NB4 (cell line): Measurements from ENCODE around the gene CYLD.
A peak's percentile ranks its signal among the peaks of the same experiment; 100 is the strongest.

Source experiments
- DNase-seq: peaks from one replicate; pipeline ENCODE4 v3.0.0; 2010; ENCODE audit warnings: low read depth
- H3K4me3 ChIP-seq: one replicate; pipeline ENCODE4 v1.5.1; 2011; ENCODE audit warnings: mild to moderate bottlenecking, low read depth, low read length, moderate library complexity
- CTCF ChIP-seq: IDR thresholded peaks from one replicate; pipeline ENCODE4 v1.5.1; 2012; ENCODE audit warnings: low read depth, low read length
- MYC ChIP-seq: IDR thresholded peaks from 2 replicates; pipeline ENCODE4 v1.6.1; 2011; ENCODE audit warnings: low read depth, low read length
- POLR2A ChIP-seq: IDR thresholded peaks from 2 replicates; pipeline ENCODE4 v1.6.1; 2011; ENCODE audit warnings: mild to moderate bottlenecking; ENCODE audit not compliant: insufficient read length; ENCODE audit errors: extremely low read depth
- TF ChIP-seq, protein P1 (sequence below): IDR thresholded peaks from 2 replicates; pipeline ENCODE4 v1.6.1; 2011; ENCODE audit warnings: low read depth, low read length

Gene CYLD

DNA sequence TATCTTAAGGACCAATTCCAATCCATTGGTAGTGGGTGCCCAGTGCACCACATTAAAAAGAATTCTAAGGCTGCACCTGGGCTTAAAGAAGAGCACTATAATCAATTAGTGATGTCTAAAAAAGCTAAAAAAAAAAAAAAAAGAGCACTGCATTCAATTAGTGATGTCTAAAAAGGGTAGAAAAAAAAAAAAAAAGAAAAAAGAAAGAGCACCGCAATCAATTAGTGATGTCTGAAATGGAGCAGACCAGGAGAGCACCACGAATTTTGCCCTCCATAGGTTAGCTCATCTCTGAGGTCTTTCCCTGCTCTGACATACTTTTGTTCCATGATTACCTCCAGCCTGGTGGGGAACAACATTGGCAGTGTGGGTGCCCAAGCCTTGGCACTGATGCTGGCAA, 18.9 kb upstream of the CYLD start:
- no peak for DNase-seq
- TF ChIP-seq POLR2A (no peak), MYC (no peak), CTCF (no peak)
- TF ChIP-seq, protein P1, sequence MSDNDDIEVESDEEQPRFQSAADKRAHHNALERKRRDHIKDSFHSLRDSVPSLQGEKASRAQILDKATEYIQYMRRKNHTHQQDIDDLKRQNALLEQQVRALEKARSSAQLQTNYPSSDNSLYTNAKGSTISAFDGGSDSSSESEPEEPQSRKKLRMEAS = no peak

DNA sequence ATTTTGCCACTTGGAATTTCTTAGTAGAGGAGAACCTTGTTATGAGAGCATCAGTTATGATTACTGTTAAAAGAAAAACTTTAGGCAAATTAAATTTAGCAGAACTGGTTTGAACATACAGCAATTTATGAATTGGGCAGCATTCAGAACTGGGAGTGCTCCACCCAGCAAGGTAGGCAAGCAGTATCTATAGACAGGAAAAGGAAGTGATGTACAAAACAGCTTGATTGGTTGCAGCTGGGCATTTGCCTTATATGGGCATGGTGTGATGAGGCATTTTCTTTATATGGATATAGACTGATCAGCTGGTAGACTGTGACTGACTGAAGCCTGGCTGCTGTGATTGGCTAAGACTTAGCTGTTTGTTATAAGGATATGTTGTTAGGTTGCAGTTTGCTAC, 17.6 kb upstream of the CYLD start:
- TF ChIP-seq POLR2A (no peak), MYC (no peak), CTCF (no peak)
- TF ChIP-seq, protein P1 = no peak
- no peak overlapping the region for H3K4me3 ChIP-seq
- DNase-seq = peak; percentile 35

More for the DNA sequence above, 18.9 kb upstream of the CYLD start:
- H3K4me3 ChIP-seq = no peak overlapping the region

GRCh38 chr16:50731130-50731988, 10.5 kb upstream of the CYLD start:
- TF ChIP-seq, protein P1 = no peak
- TF ChIP-seq MYC = no peak
- no peak for TF ChIP-seq CTCF
- no peak for TF ChIP-seq POLR2A
- no peak for DNase-seq

DNA sequence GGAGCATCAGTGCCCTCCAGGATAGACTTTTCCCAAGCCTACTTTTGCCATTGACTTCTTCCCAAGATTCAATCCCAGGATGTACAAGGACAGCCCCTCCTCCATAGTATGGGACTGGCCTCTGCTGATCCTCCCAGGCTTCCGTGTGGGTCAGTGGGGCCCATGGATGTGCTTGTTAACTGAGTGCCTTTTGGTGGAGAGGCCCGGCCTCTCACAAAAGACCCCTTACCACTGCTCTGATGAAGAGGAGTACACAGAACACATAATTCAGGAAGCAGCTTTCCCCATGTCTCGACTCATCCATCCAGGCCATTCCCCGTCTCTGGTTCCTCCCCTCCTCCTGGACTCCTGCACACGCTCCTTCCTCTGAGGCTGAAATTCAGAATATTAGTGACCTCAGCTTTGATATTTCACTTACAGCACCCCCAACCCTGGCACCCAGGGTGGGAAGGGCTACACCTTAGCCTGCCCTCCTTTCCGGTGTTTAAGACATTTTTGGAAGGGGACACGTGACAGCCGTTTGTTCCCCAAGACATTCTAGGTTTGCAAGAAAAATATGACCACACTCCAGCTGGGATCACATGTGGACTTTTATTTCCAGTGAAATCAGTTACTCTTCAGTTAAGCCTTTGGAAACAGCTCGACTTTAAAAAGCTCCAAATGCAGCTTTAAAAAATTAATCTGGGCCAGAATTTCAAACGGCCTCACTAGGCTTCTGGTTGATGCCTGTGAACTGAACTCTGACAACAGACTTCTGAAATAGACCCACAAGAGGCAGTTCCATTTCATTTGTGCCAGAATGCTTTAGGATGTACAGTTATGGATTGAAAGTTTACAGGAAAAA, 9.7 kb upstream of the CYLD start:
- H3K4me3 ChIP-seq = no peak overlapping the region
- no peak for DNase-seq
- TF ChIP-seq POLR2A = no peak
- TF ChIP-seq CTCF = no peak
- TF ChIP-seq MYC = no peak

More at GRCh38 chr16:50731130-50731988, 10.5 kb upstream of the CYLD start:
- H3K4me3 ChIP-seq = no peak overlapping the region

- DNase-seq = no peak
- TF ChIP-seq, protein P1 = no peak
- TF ChIP-seq MYC (no peak), POLR2A (no peak)
- no peak overlapping the region for H3K4me3 ChIP-seq
Observed at GRCh38 chr16:50733468-50733867, 8.4 kb upstream of the CYLD start.

- DNase-seq = peak; percentile 32
Observed at GRCh38 chr16:50735629-50736122, 6.2 kb upstream of the CYLD start.

More at GRCh38 chr16:50735629-50736122, 6.2 kb upstream of the CYLD start:
- TF ChIP-seq CTCF = no peak
- no peak for TF ChIP-seq POLR2A
- TF ChIP-seq, protein P1 = no peak
- no peak for TF ChIP-seq MYC
- no peak overlapping the region for H3K4me3 ChIP-seq
